ENCODE measurements around the gene MYOG.

GRCh38 chr1:203055161-203055799, 30.5 kb downstream of the MYOG start:
- TF ChIP-seq CTCF (conservative IDR thresholded peaks at IDR 0.05; ENCODE audit: low read depth in 2 of 2): peak; percentile 55 to 76
- TF ChIP-seq REST (IDR thresholded peaks at IDR 0.05; ENCODE audit: unreplicated experiment): no peak
- no peak for TF ChIP-seq POLR2AphosphoS5 (IDR thresholded peaks at IDR 0.05; ENCODE audit: low read depth)
